Measurements from ENCODE around the gene IL12RB1. TPM values are rescaled to one million over a fixed set of nuclear protein-coding genes. Genes with fewer than 3 reads are reported as not detected.
"Not testable (repeated sequence)": the region's sequence is repeated elsewhere in the genome, so short reads cannot be mapped to it uniquely, and the experiment has no call there.

The IL12RB1 gene
- total RNA-seq, 1 donor from 2014 or later, result 0.72 TPM

GRCh38 chr19:18046059-18046718, 40.5 kb downstream of the IL12RB1 start:
- no peak for DNase-seq (ENCODE audit: low spot score)

- DNase-seq (ENCODE audit: low spot score), result no peak
These were observed 41.3 kb downstream of the IL12RB1 start for GRCh38 chr19:18045307-18046050.

- peak; percentile 36 for DNase-seq (ENCODE audit: low spot score)
These were observed 41.9 kb downstream of the IL12RB1 start for GRCh38 chr19:18044825-18045304.

GRCh38 chr19:18043676-18044075, 43.1 kb downstream of the IL12RB1 start:
- no peak for DNase-seq (ENCODE audit: low spot score)

GRCh38 chr19:18041054-18041453, 45.7 kb downstream of the IL12RB1 start:
- DNase-seq (ENCODE audit: low spot score), result no peak

- not testable (repeated sequence) for DNase-seq (ENCODE audit: low spot score)
These were observed 54.6 kb downstream of the IL12RB1 start for GRCh38 chr19:18032102-18032501.

GRCh38 chr19:18031401-18031800, 55.3 kb downstream of the IL12RB1 start:
- not testable (repeated sequence) for DNase-seq (ENCODE audit: low spot score)

GRCh38 chr19:18029617-18030338, 57.0 kb downstream of the IL12RB1 start:
- no peak for DNase-seq (ENCODE audit: low spot score)

- DNase-seq (ENCODE audit: low spot score), result no peak
These were observed 59.6 kb downstream of the IL12RB1 start for GRCh38 chr19:18027151-18027550.

- peak; percentile 61 for DNase-seq (ENCODE audit: low spot score)
These were observed 63.0 kb downstream of the IL12RB1 start for GRCh38 chr19:18023622-18024251.

GRCh38 chr19:18021121-18021755, 65.5 kb downstream of the IL12RB1 start:
- peak; percentile 45 for DNase-seq (ENCODE audit: low spot score)

GRCh38 chr19:18020212-18021085, 66.3 kb downstream of the IL12RB1 start:
- DNase-seq (ENCODE audit: low spot score), result no peak

GRCh38 chr19:18017275-18018083, 69.3 kb downstream of the IL12RB1 start:
- no peak for DNase-seq (ENCODE audit: low spot score)

GRCh38 chr19:18016209-18016910, 70.4 kb downstream of the IL12RB1 start:
- DNase-seq (ENCODE audit: low spot score), result no peak

- DNase-seq (ENCODE audit: low spot score), result no peak
These were observed 72.5 kb downstream of the IL12RB1 start for GRCh38 chr19:18014197-18014596.

GRCh38 chr19:18013210-18014111, 73.3 kb downstream of the IL12RB1 start:
- no peak for DNase-seq (ENCODE audit: low spot score)

- no peak for DNase-seq (ENCODE audit: low spot score)
These were observed 76.6 kb downstream of the IL12RB1 start for GRCh38 chr19:18010149-18010548.
